Nephron (organoid): ENCODE measurements around the gene ZMIZ1.

Experiments
- H3K27ac Mint-ChIP-seq, 3 experiments: 2 replicates each; pipeline ENCODE4 v1.8.0; 2020; ENCODE audit warnings: mixed read lengths in 3 of 3, mild to moderate bottlenecking in 2 of 3, moderate library complexity in 1 of 3
- H3K27me3 Mint-ChIP-seq: 2 replicates; pipeline ENCODE4 v1.8.0; 2021; ENCODE audit warnings: low read depth, mild to moderate bottlenecking, moderate library complexity, mixed read lengths
- H3K36me3 Mint-ChIP-seq: 2 replicates; pipeline ENCODE4 v1.8.0; 2020; ENCODE audit warnings: low read depth, mixed read lengths
- H3K4me1 Mint-ChIP-seq: 2 replicates; pipeline ENCODE4 v1.8.0; 2020; ENCODE audit warnings: mixed read lengths
- H3K4me3 Mint-ChIP-seq, 3 experiments: 2 replicates each; pipeline ENCODE4 v1.8.0; 2020; ENCODE audit warnings: mild to moderate bottlenecking in 3 of 3, mixed read lengths in 3 of 3, moderate library complexity in 2 of 3
- H3K9me3 Mint-ChIP-seq: 2 replicates; pipeline ENCODE4 v1.8.0; 2020; ENCODE audit warnings: mixed read lengths
- TF ChIP-seq, protein P1 (sequence below), 3 experiments: fragments of 200-600 bp; sonication (generic); IDR thresholded peaks; one replicate each; pipeline ENCODE4 v1.5.0; 2021; ENCODE audit warnings: antibody characterized with exemption in 3 of 3; ENCODE audit not compliant: unreplicated experiment in 3 of 3

The ZMIZ1 gene

DNA sequence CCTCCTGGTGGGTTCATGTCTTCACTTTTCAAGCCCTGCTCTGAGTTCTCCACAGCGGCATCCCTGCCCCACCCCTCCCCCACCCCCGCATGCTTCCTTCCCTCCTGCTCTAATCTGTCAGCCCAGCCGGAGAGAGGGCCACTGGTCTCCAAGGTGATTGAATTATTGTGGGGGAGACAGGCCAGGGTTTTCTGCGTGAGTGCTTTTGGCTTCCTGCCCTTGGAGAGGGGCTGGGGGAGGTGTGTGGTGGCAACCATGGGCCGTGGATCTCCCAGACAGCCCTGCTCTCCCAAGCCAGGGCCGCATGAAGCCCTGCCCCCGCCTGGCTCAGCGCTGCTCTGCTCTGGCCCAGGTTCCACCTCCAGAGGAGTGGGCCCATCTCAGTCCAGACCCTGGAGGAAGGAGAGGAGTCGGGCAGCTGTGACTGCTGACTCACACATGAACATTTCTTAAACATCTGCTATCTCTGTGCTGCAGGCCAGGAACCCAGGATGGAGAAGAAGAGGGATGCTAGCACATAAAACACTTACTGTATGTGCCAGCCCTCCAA, 109.9 kb downstream of the ZMIZ1 start:
- H3K36me3 Mint-ChIP-seq = peaks cover 7% of the 10 kb centered on the region
- peaks cover 88% of the 10 kb centered on the region for H3K4me1 Mint-ChIP-seq
- peaks cover 5% of the 10 kb centered on the region for H3K27me3 Mint-ChIP-seq
- H3K27ac Mint-ChIP-seq = peak overlapping the region; percentile 94 to 96 (median 96)
- TF ChIP-seq, protein P1, sequence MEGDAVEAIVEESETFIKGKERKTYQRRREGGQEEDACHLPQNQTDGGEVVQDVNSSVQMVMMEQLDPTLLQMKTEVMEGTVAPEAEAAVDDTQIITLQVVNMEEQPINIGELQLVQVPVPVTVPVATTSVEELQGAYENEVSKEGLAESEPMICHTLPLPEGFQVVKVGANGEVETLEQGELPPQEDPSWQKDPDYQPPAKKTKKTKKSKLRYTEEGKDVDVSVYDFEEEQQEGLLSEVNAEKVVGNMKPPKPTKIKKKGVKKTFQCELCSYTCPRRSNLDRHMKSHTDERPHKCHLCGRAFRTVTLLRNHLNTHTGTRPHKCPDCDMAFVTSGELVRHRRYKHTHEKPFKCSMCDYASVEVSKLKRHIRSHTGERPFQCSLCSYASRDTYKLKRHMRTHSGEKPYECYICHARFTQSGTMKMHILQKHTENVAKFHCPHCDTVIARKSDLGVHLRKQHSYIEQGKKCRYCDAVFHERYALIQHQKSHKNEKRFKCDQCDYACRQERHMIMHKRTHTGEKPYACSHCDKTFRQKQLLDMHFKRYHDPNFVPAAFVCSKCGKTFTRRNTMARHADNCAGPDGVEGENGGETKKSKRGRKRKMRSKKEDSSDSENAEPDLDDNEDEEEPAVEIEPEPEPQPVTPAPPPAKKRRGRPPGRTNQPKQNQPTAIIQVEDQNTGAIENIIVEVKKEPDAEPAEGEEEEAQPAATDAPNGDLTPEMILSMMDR (IDR thresholded peaks at IDR 0.05; ENCODE audit: unreplicated experiment in 3 of 3) = no peak
- no peaks in the 10 kb centered on the region for H3K9me3 Mint-ChIP-seq
- H3K4me3 Mint-ChIP-seq = peak overlapping the region; percentile 43 to 62 (median 50)

DNA sequence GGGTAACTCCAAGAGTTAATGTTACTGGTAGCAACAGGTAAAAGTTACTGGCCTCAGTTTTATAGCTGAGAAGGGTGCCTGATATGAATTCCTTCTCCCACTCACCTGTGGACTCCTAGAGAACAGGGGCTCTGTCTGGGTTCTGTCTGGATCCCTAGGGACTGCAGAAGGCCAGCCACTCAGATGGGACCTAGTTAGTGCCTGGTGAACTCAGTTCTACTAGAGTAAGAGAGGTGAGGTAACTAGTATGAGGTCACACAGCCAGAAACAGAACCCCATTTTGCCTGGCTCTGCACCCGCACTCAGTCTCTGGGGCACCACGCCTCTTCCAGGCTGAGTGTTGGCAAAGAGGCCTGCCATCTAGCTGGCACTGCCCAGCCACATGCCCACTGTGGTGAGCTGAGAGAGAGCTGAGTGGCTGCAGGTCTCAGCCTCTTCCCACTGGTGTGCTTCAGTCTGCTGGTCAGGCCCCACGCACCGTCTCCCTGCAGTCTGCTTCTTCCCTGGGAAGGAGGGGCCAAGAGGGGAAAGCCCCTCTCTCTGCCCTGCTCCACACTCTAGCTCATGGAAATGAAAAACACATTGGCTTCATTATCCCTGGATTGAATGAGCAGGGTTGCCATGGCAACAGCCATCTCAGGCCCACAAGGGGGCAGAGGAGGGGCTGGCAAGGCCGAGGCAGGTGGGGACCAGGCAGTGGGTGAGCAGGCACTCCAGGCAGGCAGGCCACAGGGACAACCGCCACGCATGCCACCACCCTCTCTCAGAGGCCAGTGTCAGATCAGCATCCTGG, 110.6 kb downstream of the ZMIZ1 start:
- H3K27me3 Mint-ChIP-seq = peaks cover 5% of the 10 kb centered on the region
- H3K4me1 Mint-ChIP-seq = peaks cover 88% of the 10 kb centered on the region
- peak overlapping the region; percentile 50 to 62 (median 59) for H3K4me3 Mint-ChIP-seq
- TF ChIP-seq, protein P1 (IDR thresholded peaks at IDR 0.05; ENCODE audit: unreplicated experiment in 3 of 3) = peak in 1 of 3 experiments; percentile 17
- H3K36me3 Mint-ChIP-seq = peaks cover 2% of the 10 kb centered on the region
- H3K27ac Mint-ChIP-seq = peak overlapping the region; percentile 94 to 96 (median 96)
- no peaks in the 10 kb centered on the region for H3K9me3 Mint-ChIP-seq

DNA sequence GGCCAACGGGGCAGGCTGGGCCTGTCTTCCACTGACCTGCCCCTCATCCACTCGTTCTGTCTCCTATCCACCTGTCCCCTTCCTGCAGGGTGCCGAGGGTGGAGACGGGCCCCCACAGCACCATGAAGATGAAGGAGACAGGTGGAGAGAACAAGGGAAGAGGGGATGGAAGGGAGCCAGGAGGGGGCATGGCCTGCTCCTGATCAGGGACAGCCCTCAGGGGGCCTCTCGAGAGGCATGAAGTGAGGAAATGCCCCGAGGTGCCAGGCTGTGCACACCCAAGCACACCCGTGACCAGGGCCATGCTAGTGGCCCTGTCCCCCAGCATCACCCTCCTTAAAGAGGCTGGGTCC, 111.2 kb downstream of the ZMIZ1 start:
- H3K36me3 Mint-ChIP-seq = no peaks in the 10 kb centered on the region
- H3K4me3 Mint-ChIP-seq = no peak overlapping the region
- peaks cover 88% of the 10 kb centered on the region for H3K4me1 Mint-ChIP-seq
- peaks cover 5% of the 10 kb centered on the region for H3K27me3 Mint-ChIP-seq
- H3K9me3 Mint-ChIP-seq = no peaks in the 10 kb centered on the region
- TF ChIP-seq, protein P1 (IDR thresholded peaks at IDR 0.05; ENCODE audit: unreplicated experiment in 3 of 3) = no peak
- H3K27ac Mint-ChIP-seq = peak overlapping the region in 2 of 3 experiments; percentile 96

DNA sequence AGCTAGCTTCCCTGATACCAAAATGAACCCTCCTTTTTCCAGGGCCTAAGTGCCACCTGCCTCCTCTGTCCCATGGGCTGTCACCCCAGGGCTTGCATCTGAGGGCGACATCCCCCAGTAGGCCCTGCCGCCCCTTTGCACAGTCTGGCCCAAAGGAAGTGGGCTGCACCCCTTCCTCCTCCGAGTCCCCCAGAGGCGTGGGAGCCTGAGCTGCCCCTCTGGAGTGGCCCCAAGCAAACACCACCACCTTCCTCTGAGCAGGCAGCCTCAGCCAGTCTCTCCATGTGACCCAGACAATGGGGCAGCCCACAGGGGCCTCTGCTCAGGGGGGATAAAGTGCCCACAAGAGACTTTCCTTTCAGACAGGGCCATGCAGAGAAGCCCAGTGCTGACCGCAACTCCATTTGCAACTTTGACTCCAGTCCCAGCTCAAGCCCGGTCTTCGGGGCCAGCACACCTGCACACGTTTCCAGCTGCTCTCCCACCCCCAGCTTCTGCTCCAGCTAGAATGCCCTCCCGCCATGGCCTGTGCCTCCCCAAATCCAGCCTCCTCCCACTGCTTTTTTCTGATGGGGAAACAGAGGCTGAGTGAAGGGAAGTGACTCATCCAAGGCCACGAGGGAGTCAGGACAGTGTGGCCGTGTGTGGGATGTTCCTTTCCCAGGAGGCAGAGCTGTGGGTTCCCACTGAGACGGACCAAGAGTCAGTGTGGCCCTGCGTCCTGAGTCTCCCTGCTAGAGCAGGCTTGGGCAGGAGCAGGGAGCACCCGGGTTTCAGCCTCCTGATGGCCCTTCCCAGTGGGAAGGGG, 111.9 kb downstream of the ZMIZ1 start:
- no peak overlapping the region for H3K4me3 Mint-ChIP-seq
- peaks cover 5% of the 10 kb centered on the region for H3K27me3 Mint-ChIP-seq
- no peaks in the 10 kb centered on the region for H3K9me3 Mint-ChIP-seq
- TF ChIP-seq, protein P1 (IDR thresholded peaks at IDR 0.05; ENCODE audit: unreplicated experiment in 3 of 3) = no peak
- H3K27ac Mint-ChIP-seq = peak overlapping the region; percentile 61 to 70 (median 66)
- no peaks in the 10 kb centered on the region for H3K36me3 Mint-ChIP-seq
- H3K4me1 Mint-ChIP-seq = peaks cover 88% of the 10 kb centered on the region

DNA sequence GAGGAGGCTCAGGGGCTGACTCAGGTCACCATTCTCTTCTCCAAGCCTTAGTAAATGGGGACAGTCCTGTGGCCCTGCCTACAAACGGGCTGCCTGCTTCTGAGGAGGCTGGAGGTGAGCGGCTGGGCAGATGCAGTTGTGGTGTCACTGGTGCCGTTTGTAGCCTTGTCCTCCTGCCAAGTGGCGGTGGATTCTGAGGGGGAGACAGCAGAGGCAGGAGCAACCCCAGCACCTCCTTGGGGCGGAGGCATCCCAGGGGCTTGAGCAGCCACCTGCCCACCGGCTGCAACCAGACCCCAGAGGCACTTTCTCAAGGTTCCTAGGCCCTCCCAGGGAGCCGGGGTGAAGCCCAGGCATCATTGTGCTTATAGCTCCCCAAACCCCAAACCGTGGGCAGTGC, 112.5 kb downstream of the ZMIZ1 start:
- TF ChIP-seq, protein P1 (IDR thresholded peaks at IDR 0.05; ENCODE audit: unreplicated experiment in 3 of 3) = no peak
- H3K27ac Mint-ChIP-seq = peak overlapping the region in 2 of 3 experiments; percentile 61 to 91
- H3K36me3 Mint-ChIP-seq = peaks cover under 1% of the 10 kb centered on the region
- H3K27me3 Mint-ChIP-seq = peaks cover 5% of the 10 kb centered on the region
- no peak overlapping the region for H3K4me3 Mint-ChIP-seq
- H3K4me1 Mint-ChIP-seq = peaks cover 88% of the 10 kb centered on the region
- no peaks in the 10 kb centered on the region for H3K9me3 Mint-ChIP-seq
